HEK293 (cell line): Measurements from ENCODE around the gene DAAM2.

Source experiments
- ELK4 ChIP-seq: IDR thresholded peaks from 2 replicates; pipeline ENCODE4 v1.6.1; 2011; ENCODE audit warnings: mild to moderate bottlenecking, low read depth, low read length, borderline replicate concordance
- KLF1 ChIP-seq: fragments of 450-650 bp; formaldehyde crosslinking; IDR thresholded peaks from 2 replicates; pipeline ENCODE4 v1.5.1; 2016; ENCODE audit warnings: missing biosample characterization, missing genetic modification characterization
- MEIS1 ChIP-seq: sonication (generic); formaldehyde crosslinking; IDR thresholded peaks from 2 replicates; pipeline ENCODE4 v1.8.1; 2022; ENCODE audit warnings: missing genetic modification reagents, mild to moderate bottlenecking, borderline replicate concordance
- PRDM2 ChIP-seq: fragments of 450-650 bp; formaldehyde crosslinking; IDR thresholded peaks from 2 replicates; pipeline ENCODE4 v1.5.1; 2016; ENCODE audit warnings: missing biosample characterization, missing genetic modification characterization, borderline replicate concordance
- RBAK ChIP-seq: fragments of 450-650 bp; formaldehyde crosslinking; IDR thresholded peaks from 2 replicates; pipeline ENCODE4 v1.5.1; 2016; ENCODE audit warnings: missing biosample characterization, missing genetic modification characterization
- REPIN1 ChIP-seq: fragments of 450-650 bp; formaldehyde crosslinking; IDR thresholded peaks from 2 replicates; pipeline ENCODE4 v1.5.1; 2017; ENCODE audit warnings: missing biosample characterization, missing genetic modification characterization, low read depth
- REST ChIP-seq: fragments of 450-650 bp; formaldehyde crosslinking; IDR thresholded peaks from 2 replicates; pipeline ENCODE4 v1.5.1; 2016; ENCODE audit warnings: missing biosample characterization, missing genetic modification characterization
- SCRT1 ChIP-seq: fragments of 450-650 bp; formaldehyde crosslinking; IDR thresholded peaks from 2 replicates; pipeline ENCODE4 v1.5.1; 2016; ENCODE audit warnings: missing biosample characterization, missing genetic modification characterization, borderline replicate concordance
- SP3 ChIP-seq: fragments of 450-650 bp; formaldehyde crosslinking; IDR thresholded peaks from 2 replicates; pipeline ENCODE4 v1.5.1; 2016; ENCODE audit warnings: missing biosample characterization, missing genetic modification characterization
- SP7 ChIP-seq: fragments of 450-650 bp; formaldehyde crosslinking; IDR thresholded peaks from 2 replicates; pipeline ENCODE4 v1.5.1; 2016; ENCODE audit warnings: missing biosample characterization, missing genetic modification characterization
- YY1 ChIP-seq: fragments of 450-650 bp; formaldehyde crosslinking; IDR thresholded peaks from 2 replicates; pipeline ENCODE4 v1.5.1; 2018; ENCODE audit warnings: missing biosample characterization, missing genetic modification characterization
- YY2 ChIP-seq: fragments of 450-650 bp; formaldehyde crosslinking; IDR thresholded peaks from 2 replicates; pipeline ENCODE4 v1.5.1; 2016; ENCODE audit warnings: missing biosample characterization, missing genetic modification characterization
- ZBTB6 ChIP-seq: fragments of 450-650 bp; formaldehyde crosslinking; IDR thresholded peaks from 2 replicates; pipeline ENCODE4 v1.5.1; 2017; ENCODE audit warnings: missing biosample characterization, missing genetic modification characterization
- ZFP69B ChIP-seq: fragments of 450-650 bp; formaldehyde crosslinking; IDR thresholded peaks from 2 replicates; pipeline ENCODE4 v1.5.1; 2016; ENCODE audit warnings: missing biosample characterization, missing genetic modification characterization
- ZNF10 ChIP-seq: fragments of 450-650 bp; formaldehyde crosslinking; IDR thresholded peaks from 2 replicates; pipeline ENCODE4 v1.5.1; 2017; ENCODE audit warnings: missing biosample characterization, missing genetic modification characterization
- ZNF133 ChIP-seq: fragments of 450-650 bp; formaldehyde crosslinking; IDR thresholded peaks from 2 replicates; pipeline ENCODE4 v1.5.1; 2016; ENCODE audit warnings: missing biosample characterization, missing genetic modification characterization
- ZNF148 ChIP-seq: fragments of 450-650 bp; formaldehyde crosslinking; IDR thresholded peaks from 2 replicates; pipeline ENCODE4 v1.5.0; 2017; ENCODE audit warnings: missing biosample characterization, missing genetic modification characterization, borderline replicate concordance
- ZNF155 ChIP-seq: fragments of 450-650 bp; formaldehyde crosslinking; IDR thresholded peaks from 2 replicates; pipeline ENCODE4 v1.5.1; 2016; ENCODE audit warnings: missing biosample characterization, missing genetic modification characterization
- ZNF324 ChIP-seq: fragments of 450-650 bp; formaldehyde crosslinking; IDR thresholded peaks from 2 replicates; pipeline ENCODE4 v1.5.1; 2016; ENCODE audit warnings: missing biosample characterization, missing genetic modification characterization
- ZNF488 ChIP-seq: fragments of 450-650 bp; formaldehyde crosslinking; IDR thresholded peaks from 2 replicates; pipeline ENCODE4 v1.5.1; 2016; ENCODE audit warnings: missing biosample characterization, missing genetic modification characterization
- ZNF510 ChIP-seq: fragments of 450-650 bp; formaldehyde crosslinking; IDR thresholded peaks from 2 replicates; pipeline ENCODE4 v1.5.1; 2018; ENCODE audit warnings: mild to moderate bottlenecking, missing genetic modification characterization, missing biosample characterization; ENCODE audit not compliant: insufficient replicate concordance
- ZNF521 ChIP-seq: fragments of 450-650 bp; formaldehyde crosslinking; IDR thresholded peaks from 2 replicates; pipeline ENCODE4 v1.5.1; 2017; ENCODE audit warnings: missing biosample characterization, mild to moderate bottlenecking, missing genetic modification characterization
- ZNF624 ChIP-seq: fragments of 450-650 bp; formaldehyde crosslinking; IDR thresholded peaks from 2 replicates; pipeline ENCODE4 v1.5.1; 2017; ENCODE audit warnings: missing biosample characterization, missing genetic modification characterization
- ZNF747 ChIP-seq: fragments of 450-650 bp; formaldehyde crosslinking; IDR thresholded peaks from 2 replicates; pipeline ENCODE4 v1.5.1; 2016; ENCODE audit warnings: missing biosample characterization, missing genetic modification characterization
- ZNF776 ChIP-seq: fragments of 450-650 bp; formaldehyde crosslinking; IDR thresholded peaks from 2 replicates; pipeline ENCODE4 v1.5.0; 2017; ENCODE audit warnings: missing biosample characterization, missing genetic modification characterization, borderline replicate concordance

The DAAM2 gene

GRCh38 chr6:39934131-39934757 is 142.1 kb downstream of the DAAM2 start, which contains the start of gene MOCS1 (continued):
- TF ChIP-seq ZNF148 (no peak), KLF1 (peak; percentile 59), REPIN1 (no peak), ZNF133 (tag by site-specific recombination) (no peak), ZNF324 (0 out of 2 replicates have a peak, but pooled peaks have one; percentile 7), SP7 (peak; percentile 58; the same call in 1 of the 2 replicates), YY2 (tag by site-specific recombination) (no peak), PRDM2 (tag by site-specific recombination) (no peak), ZNF510 (tag by site-specific recombination) (no peak), RBAK (tag by site-specific recombination) (no peak), MEIS1 (CRISPR knock-in tag) (no peak), YY1 (no peak), ZFP69B (tag by site-specific recombination) (no peak), SCRT1 (no peak), ZNF10 (no peak), REST (tag by site-specific recombination) (no peak), ZNF521 (tag by site-specific recombination) (no peak), ZNF776 (no peak), ZNF624 (tag by site-specific recombination) (no peak), ZNF488 (tag by site-specific recombination) (no peak), ZBTB6 (tag by site-specific recombination) (no peak), ZNF747 (tag by site-specific recombination) (no peak), ELK4 (no peak), SP3 (tag by site-specific recombination) (peak; percentile 91), ZNF155 (no peak)
